ENCODE measurements around the gene SLC24A3.

The SLC24A3 gene

GRCh38 chr20:19770375-19770774 lies 557.9 kb downstream of the SLC24A3 start:
- no peak for DNase-seq (ENCODE audit: low read depth in 2 of 2)

GRCh38 chr20:19771031-19771430 lies 558.6 kb downstream of the SLC24A3 start:
- no peak for DNase-seq (ENCODE audit: low read depth in 2 of 2)

All from stimulated activated CD4-positive, alpha-beta T cell treated with anti-CD3 and anti-CD28 coated beads, Interleukin-15, amount 100 ng/mL, for 48 hours (primary cell).